ENCODE data around the gene SLX9. TPM values are rescaled to one million over a fixed set of nuclear protein-coding genes. Genes with fewer than 3 reads are reported as not detected.

The SLX9 gene
- total RNA-seq, 3 donors from 2014 or later: 15.8 to 17.7 (median 17.0) TPM

- DNase-seq (ENCODE audit: low spot score in 2 of 2): peak in 1 of 2 donors; percentile 39
- H3K9me3 ChIP-seq: no peaks in the 10 kb centered on the region
- H3K4me1 ChIP-seq: no peaks in the 10 kb centered on the region
- TF ChIP-seq CTCF (IDR thresholded peaks at IDR 0.05): peak; percentile 66 to 75 (median 66)
- no peak for TF ChIP-seq POLR2A (IDR thresholded peaks at IDR 0.05)
- H3K27me3 ChIP-seq: peaks cover 0 to 3% of the 10 kb centered on the region in 2 donors
- no peaks in the 10 kb centered on the region for H3K36me3 ChIP-seq
- no peak overlapping the region for H3K27ac ChIP-seq
- H3K4me3 ChIP-seq: no peak overlapping the region
- intact Hi-C loops (cut with DNase I; ENCODE audit: low total_unique reads): no loop called here
Observed at GRCh38 chr21:44892536-44893277, 47.1 kb upstream of the SLX9 start.

DNA sequence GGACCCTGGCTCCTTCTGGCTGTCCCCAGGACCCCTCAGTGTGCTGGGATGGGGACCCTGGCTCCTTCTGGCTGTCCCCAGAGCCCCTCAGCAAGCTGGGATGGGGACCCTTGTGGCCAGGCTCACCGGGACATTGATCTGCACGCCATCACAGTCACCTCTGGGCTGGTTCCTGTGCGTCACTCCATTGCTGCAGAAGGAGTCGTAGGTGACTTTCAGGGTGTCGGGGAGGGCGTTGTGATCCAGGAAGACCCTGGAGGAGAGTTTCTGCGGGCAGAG is 46.6 kb upstream of the SLX9 start:
- no peaks in the 10 kb centered on the region for H3K36me3 ChIP-seq
- no peak for TF ChIP-seq POLR2AphosphoS5 (IDR thresholded peaks at IDR 0.05)
- no peaks in the 10 kb centered on the region for H3K9me3 ChIP-seq
- H3K27ac ChIP-seq: no peak overlapping the region
- H3K4me3 ChIP-seq: no peak overlapping the region
- no peaks in the 10 kb centered on the region for H3K4me1 ChIP-seq
- intact Hi-C loops (cut with DNase I; ENCODE audit: low total_unique reads): no loop called here
- DNase-seq (ENCODE audit: low spot score in 2 of 2): no peak
- peaks cover 0 to 3% of the 10 kb centered on the region in 2 donors for H3K27me3 ChIP-seq

DNA sequence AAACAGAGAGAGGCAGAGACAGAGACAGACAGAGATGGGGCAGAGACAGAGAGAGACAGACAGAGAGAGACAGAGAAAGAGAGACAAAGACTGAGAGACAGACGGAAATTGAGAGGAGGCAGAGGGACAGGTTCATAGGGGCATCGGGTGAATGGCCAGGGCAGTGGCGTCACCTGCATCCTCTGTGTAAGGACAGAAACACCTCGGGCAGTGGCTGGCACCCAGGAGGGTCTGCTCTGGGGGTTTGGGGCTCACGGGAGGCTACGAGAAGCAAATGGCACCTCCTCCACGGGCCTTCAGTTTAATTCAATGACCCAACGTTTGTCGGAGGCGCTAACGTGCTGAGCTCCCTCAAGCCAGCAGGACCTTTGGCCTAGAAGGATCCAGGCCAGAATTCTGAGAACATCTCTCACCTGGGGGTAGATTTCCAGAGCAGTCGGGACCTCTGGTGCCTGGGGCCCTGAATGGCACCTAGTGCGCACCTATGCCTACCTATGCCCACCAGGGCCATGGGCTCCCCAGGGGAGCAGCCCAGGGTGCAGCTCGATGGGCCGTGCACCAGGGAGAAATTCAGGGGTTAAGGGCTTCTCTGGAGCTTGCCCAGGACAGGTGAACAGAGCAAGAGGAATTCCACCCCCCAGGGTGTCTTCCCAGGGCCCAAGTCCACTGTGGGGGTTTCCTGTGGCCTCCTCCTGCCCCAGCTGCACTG is 45.7 kb upstream of the SLX9 start:
- intact Hi-C loops (cut with DNase I; ENCODE audit: low total_unique reads): no loop called here
- TF ChIP-seq POLR2AphosphoS5 (IDR thresholded peaks at IDR 0.05) (no peak), POLR2A (IDR thresholded peaks at IDR 0.05) (no peak), CTCF (IDR thresholded peaks at IDR 0.05) (no peak)
- Histone ChIP-seq H3K27me3 (no peaks in the 10 kb centered on the region), H3K27ac (no peak overlapping the region), H3K36me3 (no peaks in the 10 kb centered on the region), H3K4me3 (no peak overlapping the region), H3K9me3 (no peaks in the 10 kb centered on the region), H3K4me1 (no peaks in the 10 kb centered on the region)
- no peak for DNase-seq (ENCODE audit: low spot score in 2 of 2)

DNA sequence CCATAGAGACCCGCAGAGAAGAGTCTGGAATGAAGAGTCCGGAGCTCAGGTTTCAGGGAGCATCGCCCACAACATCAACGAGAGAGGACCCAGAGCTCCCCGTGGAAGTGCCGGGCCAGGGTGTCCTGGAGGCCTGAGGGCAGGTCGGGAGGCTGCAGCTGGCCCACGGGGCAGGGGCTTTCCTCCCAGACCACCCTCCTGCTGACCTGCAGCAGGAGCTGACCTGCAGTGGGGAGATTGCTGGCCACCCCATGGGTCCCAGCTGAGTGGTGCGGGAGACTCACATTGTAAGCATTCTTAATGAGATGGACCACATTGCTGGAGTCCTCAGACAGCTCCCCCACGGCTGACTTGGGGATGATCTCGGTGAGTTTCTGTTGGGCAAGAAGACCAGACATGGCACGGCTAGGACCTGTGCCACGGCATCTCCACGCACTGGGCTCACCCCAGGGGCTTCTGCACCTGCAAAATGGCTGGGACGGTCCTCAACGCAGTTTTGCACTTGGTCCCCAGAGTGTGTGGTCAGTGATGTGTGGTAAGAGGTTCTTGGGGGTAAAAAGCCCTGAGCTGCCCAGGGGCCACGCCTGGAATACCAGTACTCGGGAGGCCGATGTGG is 45.0 kb upstream of the SLX9 start:
- H3K4me1 ChIP-seq: no peaks in the 10 kb centered on the region
- H3K27ac ChIP-seq: no peak overlapping the region
- no peak for DNase-seq (ENCODE audit: low spot score in 2 of 2)
- H3K36me3 ChIP-seq: no peaks in the 10 kb centered on the region
- H3K27me3 ChIP-seq: no peaks in the 10 kb centered on the region
- intact Hi-C loops (cut with DNase I; ENCODE audit: low total_unique reads): no loop called here
- H3K9me3 ChIP-seq: no peaks in the 10 kb centered on the region
- no peak overlapping the region for H3K4me3 ChIP-seq
- TF ChIP-seq CTCF (IDR thresholded peaks at IDR 0.05) (no peak), POLR2AphosphoS5 (IDR thresholded peaks at IDR 0.05) (no peak), POLR2A (IDR thresholded peaks at IDR 0.05) (no peak)

DNA sequence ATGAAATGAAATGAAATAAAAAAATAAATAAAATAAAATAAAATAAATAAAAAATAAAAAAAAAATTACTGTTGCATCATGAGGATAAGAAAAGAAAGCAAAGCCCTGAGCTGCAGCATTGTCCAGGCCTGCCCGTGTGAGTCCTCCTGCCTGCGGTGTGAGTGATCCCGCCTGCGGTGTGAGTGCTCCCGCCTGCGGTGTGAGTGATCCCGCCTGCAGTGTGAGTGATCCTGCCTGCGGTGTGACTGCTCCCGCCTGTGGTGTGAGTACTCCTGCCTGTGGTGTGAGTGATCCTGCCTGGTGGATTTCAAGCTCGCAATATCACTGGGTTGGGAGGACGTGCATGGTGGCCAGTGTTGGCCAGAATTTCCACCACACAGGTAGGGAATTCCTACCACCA is 44.0 kb upstream of the SLX9 start:
- intact Hi-C loops (cut with DNase I; ENCODE audit: low total_unique reads): no loop called here
- H3K27ac ChIP-seq: no peak overlapping the region
- DNase-seq (ENCODE audit: low spot score in 2 of 2): no peak
- TF ChIP-seq POLR2A (IDR thresholded peaks at IDR 0.05) (no peak), CTCF (IDR thresholded peaks at IDR 0.05) (no peak), POLR2AphosphoS5 (IDR thresholded peaks at IDR 0.05) (no peak)
- H3K4me3 ChIP-seq: no peak overlapping the region
- H3K4me1 ChIP-seq: no peaks in the 10 kb centered on the region
- no peaks in the 10 kb centered on the region for H3K27me3 ChIP-seq
- H3K36me3 ChIP-seq: no peaks in the 10 kb centered on the region
- no peaks in the 10 kb centered on the region for H3K9me3 ChIP-seq

Data from breast epithelium (tissue), 4 donors.